ENCODE measurements around the gene SNRNP27. TPM values are rescaled to one million over a fixed set of nuclear protein-coding genes. Genes with fewer than 3 reads are reported as not detected.
A peak's percentile ranks its signal among the peaks of the same experiment; 100 is the strongest.

The SNRNP27 gene
- total and polyA plus RNA-seq, 11 donors, result 37.5 to 97.8 (median 55.0) TPM

GRCh38 chr2:69914164-69914949, 20.6 kb downstream of the SNRNP27 start:
- DNase-seq (peak; percentile 98 to 100 (median 100)), ATAC-seq (peak; percentile 95 to 98 (median 97))
- H3K27ac ChIP-seq, result peak overlapping the region; percentile 71 to 99 (median 96)
- H3K4me1 ChIP-seq, result peaks cover 0 to 56% (median 14%) of the 10 kb centered on the region in 12 donors
- WGBS, 4 donors, result 0% methylated on average over 24 to 56 of the region's 56 CpGs
- H3K36me3 ChIP-seq, result peaks cover 0 to 58% (median 37%) of the 10 kb centered on the region in 9 donors
- TF ChIP-seq POLR2A (IDR thresholded peaks at IDR 0.05) (peak; percentile 62 to 75), CTCF (IDR thresholded peaks at IDR 0.05) (peak in 7 of 12 donors; percentile 12 to 51 (median 40))
- intact Hi-C loops (cut with DNase I), result loop anchor here (1.0 to 10.0 kb wide), 15 partner anchors 156 to 390 kb away; partner anchors contain the start of genes FAM136A (in 9 of the 10), PCBP1 (in 4 of the 10), TIA1 (in 2 of the 10) and C2orf42 (in 1 of the 10)
- no peaks in the 10 kb centered on the region for H3K9me3 ChIP-seq
- no peaks in the 10 kb centered on the region for H3K27me3 ChIP-seq
- peak overlapping the region; percentile 49 to 88 (median 78) for H3K4me3 ChIP-seq

- DNase-seq, result peak; percentile 23 to 99 (median 34)
Measured at GRCh38 chr2:69914950-69915945, 21.5 kb downstream of the SNRNP27 start, which contains the start of gene MXD1. MXD1 (plus strand) TSS chr2:69915109; CDS start chr2:69915331, 222 bp downstream.

DNA sequence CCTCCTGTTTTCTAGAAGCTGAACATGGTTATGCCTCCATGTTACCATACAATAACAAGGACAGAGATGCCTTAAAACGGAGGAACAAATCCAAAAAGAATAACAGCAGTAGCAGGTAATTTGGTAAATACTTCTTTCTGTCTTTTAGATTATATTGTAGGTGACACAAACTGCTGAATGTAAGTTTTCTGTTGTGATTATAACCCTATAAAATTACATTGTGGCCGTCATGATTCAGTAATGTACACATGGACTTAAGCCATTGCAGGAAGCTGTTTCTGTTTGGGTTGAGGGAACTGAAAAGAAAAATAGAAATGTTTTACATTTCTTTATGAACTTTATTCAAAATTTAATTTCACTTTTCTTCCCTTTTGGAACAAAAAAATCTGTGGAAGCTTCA, 22.4 kb downstream of the SNRNP27 start:
- intact Hi-C loops (cut with DNase I), result loop anchor here in 4 of 10 donors (5.0 to 10.0 kb wide), 4 partner anchors 151 to 389 kb away; partner anchors contain the start of gene FAM136A (in 1 of the 4)
- H3K9me3 ChIP-seq, result no peaks in the 10 kb centered on the region
- DNase-seq (no peak), ATAC-seq (no peak)
- no peaks in the 10 kb centered on the region for H3K27me3 ChIP-seq
- TF ChIP-seq POLR2A (IDR thresholded peaks at IDR 0.05) (no peak), CTCF (IDR thresholded peaks at IDR 0.05) (no peak)
- peaks cover 0 to 58% (median 35%) of the 10 kb centered on the region in 9 donors for H3K36me3 ChIP-seq
- H3K4me1 ChIP-seq, result peaks cover 0 to 56% (median 14%) of the 10 kb centered on the region in 12 donors
- H3K4me3 ChIP-seq, result peak overlapping the region in 10 of 12 donors; percentile 66 to 88 (median 82)
- H3K27ac ChIP-seq, result peak overlapping the region in 2 of 12 donors; percentile 88 to 91
- WGBS, 4 donors, result 39 to 48% (median 46%) methylated on average over 2 of the region's 2 CpGs

More at GRCh38 chr2:69914950-69915945, 21.5 kb downstream of the SNRNP27 start, which contains the start of gene MXD1:
- peak within 1 kb of the TSS; percentile 66 to 88 (median 82) for H3K4me3 ChIP-seq
- 0 to 1% (median 1%) methylated on average over 27 to 81 of the region's 81 CpGs for WGBS, 4 donors
- peaks cover 0 to 56% (median 14%) of the 10 kb centered on the region in 12 donors for H3K4me1 ChIP-seq
- H3K27me3 ChIP-seq, result no peaks in the 10 kb centered on the region
- peak within 1 kb of the TSS; percentile 71 to 99 (median 96) for H3K27ac ChIP-seq
- peaks cover 0 to 58% (median 37%) of the 10 kb centered on the region in 9 donors for H3K36me3 ChIP-seq
- intact Hi-C loops (cut with DNase I), result loop anchor here (1.0 to 10.0 kb wide), 17 partner anchors 152 to 390 kb away; partner anchors contain the start of genes FAM136A (in 9 of the 10), PCBP1 (in 4 of the 10), TIA1 (in 2 of the 10) and C2orf42 (in 1 of the 10)
- ATAC-seq, result peak in 1 of 4 donors; percentile 0
- H3K9me3 ChIP-seq, result no peaks in the 10 kb centered on the region
- TF ChIP-seq POLR2A (IDR thresholded peaks at IDR 0.05), result peak; percentile 88 to 94
- TF ChIP-seq CTCF (IDR thresholded peaks at IDR 0.05), result no peak
